GM19238 (cell line): Measurements from ENCODE around the gene NT5DC1.

Experiments
- DNase-seq: peaks from one replicate; pipeline ENCODE4 v3.0.0; 2011; ENCODE audit warnings: low spot score; ENCODE audit not compliant: insufficient read length

The NT5DC1 gene

DNA sequence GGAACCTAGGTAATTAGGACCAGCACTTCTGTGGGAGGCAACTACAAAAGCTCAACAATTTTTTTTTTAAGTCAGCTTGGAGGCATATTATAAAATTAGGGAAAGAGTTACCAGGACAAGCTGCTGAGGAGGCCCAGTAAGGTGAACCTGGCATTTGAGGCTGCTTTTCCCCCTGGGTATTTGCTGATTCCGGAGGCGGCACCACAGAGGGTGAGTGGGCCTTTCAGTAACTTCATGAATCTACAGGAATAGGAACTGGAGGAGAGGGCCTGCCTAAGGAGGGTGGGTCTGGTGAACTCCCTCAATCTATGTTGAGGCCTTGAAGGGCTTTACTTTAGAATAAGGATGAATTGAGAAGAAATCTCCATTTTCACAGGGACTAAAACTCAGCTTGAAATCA lies 138.6 kb downstream of the NT5DC1 start:
- no peak for DNase-seq

- DNase-seq = no peak
Measured at GRCh38 chr6:116239856-116240255, 139.2 kb downstream of the NT5DC1 start.

- DNase-seq = no peak
Measured at GRCh38 chr6:116244284-116244683, 143.6 kb downstream of the NT5DC1 start.

- DNase-seq = no peak
Measured at GRCh38 chr6:116246089-116246488, 145.4 kb downstream of the NT5DC1 start.

GRCh38 chr6:116247285-116247684 lies 146.6 kb downstream of the NT5DC1 start:
- no peak for DNase-seq

- no peak for DNase-seq
Measured at GRCh38 chr6:116248577-116248976, 147.9 kb downstream of the NT5DC1 start.

DNA sequence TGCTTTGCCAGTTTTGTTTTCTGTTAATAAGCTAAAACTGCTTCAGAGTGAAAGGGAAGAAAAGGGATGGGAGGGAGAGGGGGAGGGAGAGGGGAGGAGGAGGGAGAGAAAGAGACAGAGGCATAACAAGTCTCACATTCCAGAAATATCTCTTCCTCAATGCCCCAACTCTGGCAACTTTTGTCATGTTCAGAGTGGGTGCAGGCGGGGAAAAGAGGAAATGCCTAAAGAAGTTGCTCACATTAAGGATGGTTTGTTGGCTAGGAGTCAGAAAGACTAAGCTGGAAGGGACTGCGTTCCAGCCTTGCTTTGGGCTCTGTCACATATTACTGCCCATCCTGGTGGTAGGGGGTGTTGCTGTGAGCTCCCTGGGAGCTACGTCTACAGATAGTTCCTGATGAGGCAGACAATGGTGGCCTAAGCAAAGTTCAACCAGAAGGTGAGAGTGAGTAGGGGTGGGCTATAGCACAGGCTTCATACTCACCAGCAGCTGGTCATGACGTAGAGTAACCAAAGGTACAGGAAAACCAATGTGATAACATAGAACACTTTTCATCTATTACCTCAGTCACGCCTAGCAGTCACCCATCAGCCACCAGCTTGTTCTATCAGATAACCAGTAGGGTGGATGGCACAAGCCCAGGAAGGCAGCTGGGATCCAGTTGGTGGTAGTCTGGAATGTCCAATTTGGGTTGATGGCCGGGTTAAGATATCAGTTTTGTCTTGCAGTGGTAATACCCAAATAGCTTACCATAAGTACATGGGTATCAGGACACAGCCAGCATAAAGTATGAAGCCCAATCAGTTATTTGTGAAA lies 151.1 kb downstream of the NT5DC1 start:
- DNase-seq = no peak

- no peak for DNase-seq
Measured at GRCh38 chr6:116253188-116253504, 152.5 kb downstream of the NT5DC1 start.

DNA sequence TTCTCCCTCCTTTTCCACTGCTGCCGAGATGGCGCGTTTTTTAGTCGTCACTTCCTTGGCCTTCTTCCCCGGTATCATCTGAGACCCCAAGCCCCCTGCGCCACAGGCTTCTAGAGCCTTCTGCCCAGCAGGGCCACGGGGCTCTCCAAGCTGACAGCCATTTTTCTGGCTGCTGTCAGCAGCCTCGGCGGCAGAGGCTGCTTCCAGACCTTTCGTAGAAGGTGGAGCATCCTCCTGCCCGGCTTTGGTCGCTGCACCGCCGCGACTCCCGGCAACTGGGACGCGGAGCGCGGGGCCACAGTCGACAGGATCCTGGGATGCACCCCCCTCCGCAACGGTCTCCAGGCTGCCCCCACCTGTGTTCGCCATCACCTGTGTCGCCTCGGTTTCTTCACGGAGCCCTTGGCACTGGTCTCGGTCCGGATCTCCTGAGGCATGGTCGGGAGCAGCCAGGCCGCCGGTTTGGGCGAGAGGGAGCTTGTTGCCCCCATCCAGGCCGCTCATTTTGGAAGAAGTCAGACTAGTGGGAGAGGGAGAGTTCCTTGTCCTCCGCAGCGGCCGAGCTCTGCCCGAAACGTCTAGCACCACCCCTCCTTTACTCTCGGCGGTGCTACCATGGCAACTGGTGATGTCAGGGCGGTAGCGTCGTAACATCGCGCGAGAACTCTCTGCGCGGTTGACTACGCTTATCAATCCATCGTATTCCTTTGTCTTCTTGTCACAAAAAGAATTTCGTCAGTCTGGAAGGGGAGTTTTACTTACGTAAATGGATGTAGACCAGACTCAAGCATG lies 153.0 kb downstream of the NT5DC1 start, which contains the start of gene TSPYL4:
TSS of gene TSPYL4 (minus strand) at position 571 of the 792 bp plus-strand sequence. CDS start at position 504, 67 bp downstream.
- peak; percentile 80 for DNase-seq

GRCh38 chr6:116254297-116255056 lies 153.8 kb downstream of the NT5DC1 start:
- DNase-seq = no peak

- DNase-seq = no peak
Measured at GRCh38 chr6:116255246-116255800, 154.7 kb downstream of the NT5DC1 start.

DNA sequence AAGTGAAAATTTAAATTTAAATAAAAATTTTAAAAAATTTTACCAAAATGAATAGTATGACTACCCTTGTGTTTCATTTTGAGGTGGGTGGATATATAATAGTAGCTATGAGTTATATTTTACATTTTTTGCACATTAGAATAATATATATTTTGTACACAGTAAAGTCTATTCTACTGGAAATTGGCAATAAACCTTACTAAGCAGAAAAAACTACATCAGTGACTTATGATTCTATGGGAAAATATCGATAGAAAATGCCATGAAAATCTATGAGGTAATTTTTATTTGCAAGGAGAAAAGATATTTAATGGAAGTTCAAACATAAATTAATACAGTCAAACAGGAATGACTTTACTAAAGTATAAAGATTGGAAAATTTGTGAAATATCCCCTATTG lies 156.0 kb downstream of the NT5DC1 start:
- no peak for DNase-seq

DNA sequence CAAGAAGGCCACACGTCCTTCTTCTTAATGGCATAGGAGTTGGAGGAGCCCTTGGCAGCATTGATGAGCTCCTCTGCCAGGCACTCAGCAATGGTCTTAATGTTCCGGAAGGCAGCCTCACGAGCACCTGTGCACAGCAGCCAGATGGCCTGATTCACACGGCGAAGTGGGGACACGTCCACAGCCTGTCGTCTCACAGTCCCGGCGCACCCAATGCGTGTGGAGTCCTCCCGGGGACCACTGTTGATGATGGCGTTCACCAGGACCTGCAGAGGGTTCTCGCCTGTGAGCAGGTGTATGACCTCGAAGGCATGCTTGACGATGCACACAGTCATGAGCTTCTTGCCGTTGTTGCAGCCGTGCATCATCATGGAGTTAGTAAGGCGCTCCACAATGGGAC lies 157.9 kb downstream of the NT5DC1 start:
- DNase-seq = no peak

DNA sequence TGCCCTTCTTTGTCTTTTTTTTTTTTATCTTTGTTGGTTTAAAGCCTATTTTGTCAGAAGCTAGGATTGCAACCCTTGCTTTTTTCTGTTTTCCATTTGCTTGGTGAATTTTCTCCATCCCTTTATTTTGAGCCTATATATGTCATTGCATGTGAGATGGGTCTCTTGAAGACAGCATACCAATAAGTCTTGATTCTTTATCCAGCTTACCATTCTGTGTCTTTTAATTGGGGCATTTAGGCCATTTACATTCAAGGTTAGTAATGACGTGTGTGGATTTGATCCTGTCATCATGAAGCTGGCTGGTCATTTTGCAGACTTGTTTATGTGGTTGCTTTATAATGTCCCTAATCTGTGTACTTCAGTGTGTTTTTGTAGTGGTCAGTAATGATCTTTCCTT lies 162.7 kb downstream of the NT5DC1 start:
- DNase-seq = no peak

- no peak for DNase-seq
Measured at GRCh38 chr6:116265041-116265829, 164.6 kb downstream of the NT5DC1 start.

GRCh38 chr6:116266803-116267202 lies 166.2 kb downstream of the NT5DC1 start:
- no peak for DNase-seq

- no peak for DNase-seq
Measured at GRCh38 chr6:116267836-116268588, 167.4 kb downstream of the NT5DC1 start.

DNA sequence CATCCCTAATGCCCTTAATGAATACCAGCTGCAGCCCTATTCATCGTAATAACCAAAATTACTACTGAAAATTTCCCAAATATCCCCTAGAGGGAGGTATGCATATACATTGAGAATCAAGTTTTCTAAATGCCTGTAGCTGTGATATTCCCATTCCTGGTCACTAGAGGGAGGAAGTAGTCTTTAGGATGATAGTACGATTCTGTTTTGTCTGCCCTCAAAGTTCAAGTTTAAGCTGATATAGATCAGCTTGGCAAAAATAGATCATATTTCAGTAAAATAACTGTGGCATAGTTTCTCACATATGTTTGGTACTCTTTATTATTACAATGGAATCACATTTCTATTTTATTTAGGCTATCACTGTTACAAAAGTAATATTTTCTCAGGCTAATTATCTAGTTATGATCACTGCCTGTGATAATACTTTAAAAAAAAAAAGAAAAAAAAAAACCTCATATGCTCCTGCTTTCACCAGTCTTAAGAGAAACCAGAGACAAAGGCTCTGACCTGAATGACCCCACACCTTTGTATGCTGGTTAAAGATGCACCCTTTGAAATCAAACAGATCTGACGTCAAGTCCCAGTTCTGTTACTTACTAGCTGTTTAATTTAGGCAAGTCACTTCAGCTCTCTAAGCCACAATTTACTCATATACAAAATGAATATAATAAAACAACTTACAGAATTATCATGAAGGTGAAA lies 168.1 kb downstream of the NT5DC1 start:
- peak; percentile 18 for DNase-seq

DNA sequence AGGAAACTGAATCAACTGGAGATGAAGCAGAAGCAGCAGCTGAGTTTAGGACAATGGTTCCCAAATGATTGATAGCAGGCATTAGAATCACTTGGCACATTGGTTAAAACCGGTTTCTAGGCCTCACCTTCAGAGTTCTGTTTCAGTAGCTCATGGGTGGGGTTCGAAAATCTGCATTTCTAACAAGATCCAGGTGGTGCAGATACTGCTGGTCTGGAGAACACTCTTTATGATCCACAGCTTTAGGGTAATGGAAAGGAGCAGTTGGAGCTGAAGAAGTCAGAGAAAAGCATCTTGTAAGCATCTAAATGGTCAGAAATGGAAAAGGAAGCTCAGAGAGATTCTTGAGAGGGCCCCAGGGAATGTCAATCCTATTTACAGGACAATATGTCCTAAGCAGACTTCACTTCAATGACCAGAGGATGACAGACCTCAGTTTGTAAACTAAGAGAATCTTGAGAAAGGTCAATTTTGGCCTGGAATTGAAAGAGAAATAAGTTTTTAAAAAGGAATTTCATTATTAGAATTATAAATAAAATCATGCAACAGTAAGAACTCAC lies 170.6 kb downstream of the NT5DC1 start:
- no peak for DNase-seq
